Measurements from ENCODE around the gene UBXN11.

GRCh38 chr1:26337206-26337535 lies 30.7 kb upstream of the UBXN11 start:
- no peak for TF ChIP-seq CTCF (IDR thresholded peaks at IDR 0.05)
- TF ChIP-seq POLR2A (IDR thresholded peaks at IDR 0.05): no peak

All from body of pancreas (tissue), 4 donors.